ENCODE data around the gene MCRIP2. TPM values are rescaled to one million over a fixed set of nuclear protein-coding genes. Genes with fewer than 3 reads are reported as not detected.

The MCRIP2 gene
- total and polyA plus RNA-seq, 9 of the 15 experiments (the other 6 are each of a cell fraction or from before 2014, with no cell fraction given) = 0.80 to 120 (median 35.2) TPM

DNA sequence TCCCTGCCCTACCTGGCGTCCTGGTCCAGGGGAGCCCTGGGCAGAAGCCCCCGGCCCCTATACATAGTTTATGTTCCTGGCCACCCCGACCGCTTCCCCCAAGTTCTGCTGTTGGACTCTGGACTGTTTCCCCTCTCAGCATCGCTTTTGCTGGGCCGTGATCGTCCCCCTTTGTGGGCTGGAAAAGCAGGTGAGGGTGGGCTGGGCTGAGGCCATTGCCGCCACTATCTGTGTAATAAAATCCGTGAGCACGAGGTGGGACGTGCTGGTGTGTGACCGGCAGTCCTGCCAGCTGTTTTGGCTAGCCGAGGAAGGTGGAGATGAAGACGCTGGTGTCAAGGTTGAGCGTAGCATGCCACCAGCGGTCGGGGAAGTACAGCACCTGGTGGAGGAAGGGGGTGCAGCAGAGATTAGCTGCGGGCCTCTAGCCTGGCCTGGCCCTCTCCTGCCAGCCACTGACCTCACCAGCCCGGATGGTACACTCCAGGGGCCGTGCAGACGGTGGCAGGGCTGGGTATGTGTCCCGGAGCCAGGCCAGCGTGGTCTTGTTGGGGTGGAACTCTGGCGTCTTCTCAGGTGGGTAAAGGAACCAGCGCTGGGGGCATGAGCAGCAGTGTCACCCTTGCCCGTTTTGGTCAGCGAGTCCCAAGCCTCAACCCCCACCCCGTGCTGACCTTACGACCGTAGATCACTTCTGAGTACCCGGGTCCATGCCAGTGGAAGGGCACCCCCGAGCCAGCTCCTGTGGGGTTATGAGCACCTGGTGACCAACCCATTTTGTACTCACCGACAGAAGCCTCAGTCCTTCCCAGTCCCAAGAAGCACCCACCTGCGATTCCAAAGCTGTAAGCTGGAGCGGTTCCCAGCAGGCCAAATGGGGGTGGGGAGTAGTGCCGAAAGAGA is 41.1 kb downstream of the MCRIP2 start (continued):
- TF ChIP-seq ARID4B (CRISPR knock-in tag; IDR thresholded peaks at IDR 0.05) (0 out of 2 replicates have a peak, but pooled peaks have one; percentile 22), ZBTB7A (IDR thresholded peaks at IDR 0.05; ENCODE audit: borderline replicate concordance, control insufficient read depth, low read depth, low read length) (no peak), POLR2A (conservative IDR thresholded peaks at IDR 0.05) (peak; percentile 38; the same call in 1 of the 2 replicates), SUPT5H (IDR thresholded peaks at IDR 0.05) (peak; percentile 12; the same call in 1 of the 2 replicates), ZNF77 (CRISPR knock-in tag; IDR thresholded peaks at IDR 0.05) (no peak)
